Colonic mucosa (tissue), 4 donors: Measurements from ENCODE around the gene TMEM135. TPM values are rescaled to one million over a fixed set of nuclear protein-coding genes. Genes with fewer than 3 reads are reported as not detected.
"Not testable (repeated sequence)": the region's sequence is repeated elsewhere in the genome, so short reads cannot be mapped to it uniquely, and the experiment has no call there.

ENCODE experiments used
- DNase-seq: peaks from one replicate; pipeline ENCODE4 v3.0.0-alpha.2; 2020
- H3K27ac ChIP-seq: fragments of 200-600 bp; one replicate; pipeline ENCODE4 v1.8.0; 2021
- H3K27me3 ChIP-seq: fragments of 200-600 bp; one replicate; pipeline ENCODE4 v1.8.0; 2021
- H3K36me3 ChIP-seq: fragments of 200-600 bp; one replicate; pipeline ENCODE4 v1.8.0; 2021
- H3K4me1 ChIP-seq: fragments of 200-600 bp; one replicate; pipeline ENCODE4 v1.8.0; 2021; ENCODE audit warnings: mild to moderate bottlenecking
- H3K4me3 ChIP-seq: fragments of 200-600 bp; one replicate; pipeline ENCODE4 v1.8.0; 2021
- H3K9ac ChIP-seq, 2 donors: one replicate each; pipeline ENCODE4 v1.7.0; 2013; ENCODE audit warnings: control low read depth in 2 of 2, low read depth in 2 of 2, low read length in 2 of 2
- H3K9me3 ChIP-seq: fragments of 200-600 bp; one replicate; pipeline ENCODE4 v1.8.0; 2021
- CTCF ChIP-seq: fragments of 200-600 bp; IDR thresholded peaks from one replicate; pipeline ENCODE4 v1.8.0; 2022; ENCODE audit warnings: antibody characterized with exemption, mild to moderate bottlenecking
- intact Hi-C: fragments of 100-400 bp; cut with DNase I; formaldehyde crosslinking; loops from one replicate; pipeline ENCODE4 v1.14.1; 2022
- total RNA-seq, 2 donors: library from RNA; stranded (reverse); fragmentation: NEBNext Ultra II Directional in 1 of 2; extraction: Animal tissue kit (Norgen Biotek cat#: 25700) in 1 of 2; gene quantifications; one replicate each; pipeline ENCODE4 v1.2.1, GENCODE V29; 2021
- donor health status: healthy.
- donor health status: DM: no; HTN: no; CAD: no.
- donor health status: DM: no; HTN: no; CAD: no.

The TMEM135 gene
- total RNA-seq, 2 donors from 2014 or later, result 28.8 to 41.4 TPM

DNA sequence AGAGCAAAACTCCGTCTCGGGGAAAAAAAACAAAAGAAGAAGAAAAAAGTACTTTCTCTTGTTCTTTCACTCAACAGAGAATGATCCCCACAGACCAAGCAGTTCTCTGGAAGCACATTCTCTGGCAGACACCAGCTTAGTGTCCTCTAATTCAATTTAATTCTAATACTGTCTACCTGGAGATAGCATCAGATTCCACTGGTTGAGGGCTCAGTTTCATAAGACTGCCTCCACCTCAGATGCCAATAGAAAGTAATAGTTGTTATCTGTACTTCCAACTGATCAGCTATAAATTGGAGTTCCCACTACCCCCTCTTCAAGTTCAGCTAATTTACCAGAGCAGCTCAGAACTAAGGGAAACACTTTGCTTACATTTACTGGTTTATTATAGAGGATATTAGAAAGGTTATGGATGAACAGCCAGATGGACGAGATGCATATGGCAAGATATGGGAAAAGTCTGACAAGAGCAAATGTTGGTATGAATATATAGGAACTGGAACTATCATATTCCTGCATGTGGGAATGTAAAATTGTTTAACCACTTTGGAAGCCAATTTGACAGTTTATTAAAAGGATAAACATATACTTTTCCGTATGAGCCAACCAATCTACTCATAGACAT lies 64.3 kb downstream of the TMEM135 start:
- no peaks in the 10 kb centered on the region for H3K27me3 ChIP-seq
- no peak for TF ChIP-seq CTCF
- H3K4me1 ChIP-seq, result no peaks in the 10 kb centered on the region
- no peak overlapping the region for H3K4me3 ChIP-seq
- no peak for DNase-seq
- intact Hi-C loops, result no loop called here
- H3K27ac ChIP-seq, result no peak overlapping the region
- H3K9me3 ChIP-seq, result no peaks in the 10 kb centered on the region
- H3K36me3 ChIP-seq, result no peaks in the 10 kb centered on the region
- no peak overlapping the region for H3K9ac ChIP-seq

GRCh38 chr11:87105826-87106225 lies 68.1 kb downstream of the TMEM135 start:
- H3K36me3 ChIP-seq, H3K27ac ChIP-seq, H3K9me3 ChIP-seq, H3K27me3 ChIP-seq, intact Hi-C loops, H3K4me1 ChIP-seq, H3K4me3 ChIP-seq, DNase-seq, H3K9ac ChIP-seq: not testable (repeated sequence)

- H3K9ac ChIP-seq, DNase-seq, H3K27me3 ChIP-seq, H3K36me3 ChIP-seq, H3K27ac ChIP-seq, H3K9me3 ChIP-seq, intact Hi-C loops, H3K4me1 ChIP-seq, H3K4me3 ChIP-seq: not testable (repeated sequence)
Measured at GRCh38 chr11:87107379-87107778, 69.6 kb downstream of the TMEM135 start.

DNA sequence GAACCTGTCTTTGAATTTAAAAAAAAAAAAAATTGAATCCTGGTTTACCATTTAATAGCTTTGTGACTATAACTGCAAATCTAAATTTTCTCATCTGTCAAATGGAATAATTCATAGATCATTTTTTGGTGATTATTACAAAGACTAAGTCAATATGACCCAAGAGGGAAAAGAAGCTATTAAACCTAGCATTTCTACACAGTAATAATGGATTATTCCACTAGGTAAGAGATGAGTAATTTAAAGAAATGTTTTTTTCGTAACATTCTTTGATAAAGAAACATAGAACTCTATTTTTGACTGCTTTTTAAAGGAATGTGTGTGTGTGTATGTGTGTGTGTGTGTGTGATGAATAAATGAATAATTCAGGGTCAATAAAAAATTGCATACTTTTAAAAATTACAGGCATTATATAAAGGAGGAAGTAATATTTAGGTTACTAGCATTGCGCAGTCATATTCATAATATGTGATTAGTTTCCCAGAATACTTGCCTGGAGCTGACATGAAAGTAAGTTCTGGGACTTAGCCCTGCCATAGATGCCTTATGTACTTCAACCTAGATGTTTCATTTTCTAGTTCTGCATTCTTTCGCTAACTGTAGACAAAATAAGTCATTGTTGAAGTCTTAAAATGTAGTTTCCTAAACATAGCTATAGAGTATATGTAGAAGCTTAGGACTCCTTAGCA lies 72.9 kb downstream of the TMEM135 start:
- Histone ChIP-seq H3K9ac (no peak overlapping the region), H3K27me3 (no peaks in the 10 kb centered on the region), H3K27ac (no peak overlapping the region), H3K4me3 (no peak overlapping the region), H3K36me3 (no peaks in the 10 kb centered on the region), H3K9me3 (no peaks in the 10 kb centered on the region), H3K4me1 (no peaks in the 10 kb centered on the region)
- TF ChIP-seq CTCF, result no peak
- intact Hi-C loops, result no loop called here
- no peak for DNase-seq

DNA sequence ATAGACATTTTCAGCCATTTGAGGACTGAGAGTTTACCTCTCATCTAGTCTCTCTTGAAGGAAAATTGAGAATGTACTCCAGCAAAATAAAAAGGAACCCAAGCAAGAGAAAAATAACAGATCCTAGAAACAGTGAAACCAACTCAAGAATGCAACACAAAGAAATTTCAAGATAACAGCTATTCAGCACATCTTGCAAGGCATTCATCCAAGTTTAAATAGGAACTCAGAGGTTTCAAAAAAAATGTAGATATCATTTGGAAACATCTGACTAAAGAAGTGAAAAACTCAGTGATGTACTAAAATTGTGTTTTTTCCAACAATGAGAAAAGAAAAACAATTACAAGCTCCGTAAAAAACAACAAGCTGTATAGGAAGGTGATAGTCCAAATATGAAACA lies 76.4 kb downstream of the TMEM135 start:
- no peak overlapping the region for H3K4me3 ChIP-seq
- no peak for DNase-seq
- H3K4me1 ChIP-seq, result no peaks in the 10 kb centered on the region
- H3K27me3 ChIP-seq, result no peaks in the 10 kb centered on the region
- no peak overlapping the region for H3K9ac ChIP-seq
- no peaks in the 10 kb centered on the region for H3K36me3 ChIP-seq
- intact Hi-C loops, result no loop called here
- H3K9me3 ChIP-seq, result no peaks in the 10 kb centered on the region
- no peak overlapping the region for H3K27ac ChIP-seq
- no peak for TF ChIP-seq CTCF

DNA sequence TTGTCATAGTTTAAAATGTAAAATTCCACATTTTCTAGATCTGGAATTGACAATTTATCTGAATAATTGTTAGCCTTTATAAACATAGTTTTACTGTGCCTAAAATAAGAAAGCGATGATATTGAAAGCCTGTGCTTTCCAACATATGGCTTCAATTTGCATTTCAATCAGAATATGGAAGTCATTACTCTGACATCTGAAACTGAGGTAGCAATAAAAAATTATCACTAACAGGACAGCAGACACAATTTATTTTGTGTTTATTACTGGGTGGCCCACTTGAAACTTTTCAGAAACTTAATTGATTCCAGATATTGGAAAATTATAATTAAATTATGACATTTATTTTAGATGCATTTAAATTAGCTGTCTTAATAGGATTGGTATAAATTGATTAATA lies 78.5 kb downstream of the TMEM135 start:
- H3K9me3 ChIP-seq, result no peaks in the 10 kb centered on the region
- no peak overlapping the region for H3K4me3 ChIP-seq
- intact Hi-C loops, result no loop called here
- no peaks in the 10 kb centered on the region for H3K27me3 ChIP-seq
- H3K36me3 ChIP-seq, result no peaks in the 10 kb centered on the region
- TF ChIP-seq CTCF, result no peak
- H3K9ac ChIP-seq, result no peak overlapping the region
- H3K27ac ChIP-seq, result no peak overlapping the region
- H3K4me1 ChIP-seq, result no peaks in the 10 kb centered on the region
- DNase-seq, result no peak
